Neural progenitor cell (in vitro differentiated cells): ENCODE measurements around the gene SRBD1. TPM values are rescaled to one million over a fixed set of nuclear protein-coding genes. Genes with fewer than 3 reads are reported as not detected.

Source experiments
- DNase-seq: peaks from one replicate; pipeline ENCODE4 v3.0.0-alpha.2; 2016; ENCODE audit warnings: low spot score
- H2AFZ ChIP-seq: fragments of 200-600 bp; sonication (generic); replicated peaks from 2 replicates; pipeline ENCODE4 v1.6.1; 2016; ENCODE audit warnings: antibody characterized with exemption
- H3F3A ChIP-seq: fragments of 200-600 bp; sonication (generic); 2 replicates; pipeline ENCODE4 v1.6.1; 2016; ENCODE audit warnings: antibody characterized with exemption, low read depth
- H3K27ac ChIP-seq: fragments of 200-600 bp; sonication (generic); 2 replicates; pipeline ENCODE4 v1.5.1; 2016; ENCODE audit warnings: mild to moderate bottlenecking
- H3K27me3 ChIP-seq: fragments of 200-600 bp; sonication (generic); 2 replicates; pipeline ENCODE4 v1.6.1; 2016; ENCODE audit warnings: mild to moderate bottlenecking, moderate library complexity
- H3K36me3 ChIP-seq: fragments of 200-600 bp; sonication (generic); 2 replicates; pipeline ENCODE4 v1.5.1; 2016
- H3K4me1 ChIP-seq: fragments of 200-600 bp; sonication (generic); 2 replicates; pipeline ENCODE4 v1.6.1; 2016; ENCODE audit warnings: mixed run types
- H3K4me2 ChIP-seq: fragments of 200-600 bp; sonication (generic); 2 replicates; pipeline ENCODE4 v1.6.1; 2016
- H3K4me3 ChIP-seq: fragments of 200-600 bp; sonication (generic); 2 replicates; pipeline ENCODE4 v1.5.1; 2016
- H3K79me2 ChIP-seq: fragments of 200-600 bp; sonication (generic); 2 replicates; pipeline ENCODE4 v1.6.1; 2016; ENCODE audit warnings: low read depth
- H3K9ac ChIP-seq: fragments of 200-600 bp; sonication (generic); 2 replicates; pipeline ENCODE4 v1.6.1; 2016
- H3K9me3 ChIP-seq: fragments of 200-600 bp; sonication (generic); 2 replicates; pipeline ENCODE4 v1.5.1; 2016; ENCODE audit warnings: low read depth
- H4K20me1 ChIP-seq: fragments of 200-600 bp; sonication (generic); 2 replicates; pipeline ENCODE4 v1.6.1; 2016; ENCODE audit warnings: low read depth
- H3K27ac Mint-ChIP-seq: 3 replicates; pipeline ENCODE4 v1.8.0; 2021; ENCODE audit warnings: mixed read lengths
- H3K27me3 Mint-ChIP-seq: 2 replicates; pipeline ENCODE4 v1.8.0; 2022; ENCODE audit warnings: low read depth, mild to moderate bottlenecking, inconsistent platforms, moderate library complexity, mixed read lengths; ENCODE audit not compliant: insufficient read depth
- H3K36me3 Mint-ChIP-seq: 3 replicates; pipeline ENCODE4 v1.8.0; 2021; ENCODE audit warnings: mixed read lengths
- H3K4me1 Mint-ChIP-seq: 3 replicates; pipeline ENCODE4 v1.8.0; 2021; ENCODE audit warnings: mixed read lengths
- H3K4me3 Mint-ChIP-seq: 3 replicates; pipeline ENCODE4 v1.8.0; 2021; ENCODE audit warnings: mild to moderate bottlenecking, moderate library complexity, mixed read lengths
- H3K9me3 Mint-ChIP-seq: 3 replicates; pipeline ENCODE4 v1.8.0; 2020; ENCODE audit warnings: mixed read lengths
- EZH2 ChIP-seq: fragments of 200-600 bp; sonication (generic); IDR thresholded peaks from 2 replicates; pipeline ENCODE4 v1.6.1; 2017; ENCODE audit warnings: antibody characterized with exemption, mild to moderate bottlenecking, moderate library complexity
- EZH2phosphoT487 ChIP-seq: fragments of 200-600 bp; sonication (generic); IDR thresholded peaks from 2 replicates; pipeline ENCODE4 v1.6.1; 2017; ENCODE audit warnings: antibody characterized with exemption
- total RNA-seq: library from RNA; depleted of rRNA; stranded (reverse); fragments of >200 nt; gene quantifications from 2 replicates; pipeline ENCODE4 v1.2.3, GENCODE V29; 2015; ENCODE audit warnings: low replicate concordance
- TF ChIP-seq, protein P1 (sequence below): fragments of 200-600 bp; sonication (generic); IDR thresholded peaks from 2 replicates; pipeline ENCODE4 v1.5.1; 2017; ENCODE audit warnings: antibody characterized with exemption, mild to moderate bottlenecking

SRBD1 gene
- total RNA-seq, 1 donor from 2014 or later: 37.2 TPM

- Histone ChIP-seq H3K79me2 (no peaks in the 10 kb centered on the region), H3K9me3 (no peaks in the 10 kb centered on the region), H3F3A (peaks cover 4% of the 10 kb centered on the region), H3K9ac (no peak overlapping the region), H2AFZ (no peak overlapping the region), H4K20me1 (peaks cover 9% of the 10 kb centered on the region), H3K27ac (no peak overlapping the region), H3K4me3 (no peak overlapping the region), H3K36me3 (no peaks in the 10 kb centered on the region), H3K27me3 (no peaks in the 10 kb centered on the region), H3K4me2 (peak overlapping the region; percentile 28), H3K4me1 (peaks cover 13% of the 10 kb centered on the region)
- peaks cover 9% of the 10 kb centered on the region for H3K36me3 Mint-ChIP-seq
- TF ChIP-seq, protein P1, sequence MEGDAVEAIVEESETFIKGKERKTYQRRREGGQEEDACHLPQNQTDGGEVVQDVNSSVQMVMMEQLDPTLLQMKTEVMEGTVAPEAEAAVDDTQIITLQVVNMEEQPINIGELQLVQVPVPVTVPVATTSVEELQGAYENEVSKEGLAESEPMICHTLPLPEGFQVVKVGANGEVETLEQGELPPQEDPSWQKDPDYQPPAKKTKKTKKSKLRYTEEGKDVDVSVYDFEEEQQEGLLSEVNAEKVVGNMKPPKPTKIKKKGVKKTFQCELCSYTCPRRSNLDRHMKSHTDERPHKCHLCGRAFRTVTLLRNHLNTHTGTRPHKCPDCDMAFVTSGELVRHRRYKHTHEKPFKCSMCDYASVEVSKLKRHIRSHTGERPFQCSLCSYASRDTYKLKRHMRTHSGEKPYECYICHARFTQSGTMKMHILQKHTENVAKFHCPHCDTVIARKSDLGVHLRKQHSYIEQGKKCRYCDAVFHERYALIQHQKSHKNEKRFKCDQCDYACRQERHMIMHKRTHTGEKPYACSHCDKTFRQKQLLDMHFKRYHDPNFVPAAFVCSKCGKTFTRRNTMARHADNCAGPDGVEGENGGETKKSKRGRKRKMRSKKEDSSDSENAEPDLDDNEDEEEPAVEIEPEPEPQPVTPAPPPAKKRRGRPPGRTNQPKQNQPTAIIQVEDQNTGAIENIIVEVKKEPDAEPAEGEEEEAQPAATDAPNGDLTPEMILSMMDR: no peak
- peak; percentile 43 for TF ChIP-seq EZH2phosphoT487
- TF ChIP-seq EZH2: no peak
- peaks cover 5% of the 10 kb centered on the region for H3K9me3 Mint-ChIP-seq
- peaks cover 3% of the 10 kb centered on the region for H3K27me3 Mint-ChIP-seq
- no peak overlapping the region for H3K4me3 Mint-ChIP-seq
- H3K27ac Mint-ChIP-seq: no peak overlapping the region
- peak; percentile 45 for DNase-seq
- peaks cover 17% of the 10 kb centered on the region for H3K4me1 Mint-ChIP-seq
Measured at GRCh38 chr2:45505138-45505537, 105.9 kb downstream of the SRBD1 start.

GRCh38 chr2:45498661-45499550 lies 112.2 kb downstream of the SRBD1 start:
- no peak overlapping the region for H3K27ac ChIP-seq
- no peaks in the 10 kb centered on the region for H3K79me2 ChIP-seq
- no peak overlapping the region for H3K4me3 ChIP-seq
- H4K20me1 ChIP-seq: no peaks in the 10 kb centered on the region
- Mint-ChIP-seq H3K36me3 (peaks cover 15% of the 10 kb centered on the region), H3K4me3 (no peak overlapping the region), H3K27me3 (peaks cover 3% of the 10 kb centered on the region), H3K27ac (peak overlapping the region; percentile 35), H3K9me3 (peaks cover 10% of the 10 kb centered on the region), H3K4me1 (no peaks in the 10 kb centered on the region)
- H3K4me1 ChIP-seq: no peaks in the 10 kb centered on the region
- no peaks in the 10 kb centered on the region for H3K27me3 ChIP-seq
- H3K36me3 ChIP-seq: no peaks in the 10 kb centered on the region
- no peak overlapping the region for H3K4me2 ChIP-seq
- no peaks in the 10 kb centered on the region for H3K9me3 ChIP-seq
- H3F3A ChIP-seq: no peaks in the 10 kb centered on the region
- TF ChIP-seq EZH2phosphoT487 (no peak), EZH2 (no peak)
- TF ChIP-seq, protein P1: no peak
- no peak for DNase-seq
- no peak overlapping the region for H2AFZ ChIP-seq
- H3K9ac ChIP-seq: no peak overlapping the region

DNA sequence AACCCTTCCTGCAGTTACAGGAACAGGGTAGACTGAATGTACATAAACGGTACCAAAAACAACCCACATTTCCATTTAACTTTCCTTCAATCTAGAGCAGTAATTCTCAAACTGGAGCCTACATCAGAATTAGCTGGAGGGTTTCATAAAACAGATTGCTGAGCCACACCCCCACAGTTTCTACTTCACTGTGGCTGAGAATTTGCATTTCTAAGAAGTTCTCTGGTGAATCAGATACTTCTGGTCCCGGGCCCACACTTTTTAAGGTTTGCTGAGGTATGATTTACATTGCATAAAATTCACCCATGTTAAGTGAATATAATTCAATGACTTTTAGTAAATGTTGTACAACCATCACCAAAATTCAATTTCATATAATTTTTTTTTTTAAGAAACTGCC lies 113.7 kb downstream of the SRBD1 start:
- H3K27me3 Mint-ChIP-seq: peaks cover 3% of the 10 kb centered on the region
- Histone ChIP-seq H3K36me3 (no peaks in the 10 kb centered on the region), H3K4me1 (no peaks in the 10 kb centered on the region), H2AFZ (no peak overlapping the region), H3K9ac (no peak overlapping the region), H4K20me1 (no peaks in the 10 kb centered on the region), H3K4me2 (no peak overlapping the region), H3K79me2 (no peaks in the 10 kb centered on the region), H3K4me3 (no peak overlapping the region), H3K27ac (no peak overlapping the region), H3K9me3 (no peaks in the 10 kb centered on the region), H3K27me3 (no peaks in the 10 kb centered on the region), H3F3A (no peaks in the 10 kb centered on the region)
- no peaks in the 10 kb centered on the region for H3K4me1 Mint-ChIP-seq
- no peak overlapping the region for H3K4me3 Mint-ChIP-seq
- no peak for DNase-seq
- TF ChIP-seq, protein P1: no peak
- TF ChIP-seq EZH2 (no peak), EZH2phosphoT487 (no peak)
- H3K9me3 Mint-ChIP-seq: peaks cover 10% of the 10 kb centered on the region
- H3K27ac Mint-ChIP-seq: no peak overlapping the region
- peaks cover 13% of the 10 kb centered on the region for H3K36me3 Mint-ChIP-seq
